SK-N-SH treated with all-trans-retinoic acid at 6 μM for 48 hours (cell line): ENCODE measurements around the gene TOPBP1.
"Not testable (repeated sequence)": the region's sequence is repeated elsewhere in the genome, so short reads cannot be mapped to it uniquely, and the experiment has no call there.

Experiments
- BACH2 ChIP-seq: fragments of 250-450 bp; sonication (Bioruptor Pico); IDR thresholded peaks from 2 replicates; pipeline ENCODE4 v1.9.0; 2021; ENCODE audit warnings: mild to moderate bottlenecking, borderline replicate concordance
- CSRNP3 ChIP-seq: fragments of 250-450 bp; sonication (Bioruptor Pico); IDR thresholded peaks from 2 replicates; pipeline ENCODE4 v1.5.1; 2021; ENCODE audit warnings: mild to moderate bottlenecking, moderate library complexity
- ESRRG ChIP-seq: fragments of 250-450 bp; sonication (Bioruptor Pico); IDR thresholded peaks from 2 replicates; pipeline ENCODE4 v1.6.1; 2021; ENCODE audit warnings: mild to moderate bottlenecking
- GLIS3 ChIP-seq: fragments of 250-450 bp; sonication (Bioruptor Pico); IDR thresholded peaks from 2 replicates; pipeline ENCODE4 v1.5.0; 2020; ENCODE audit warnings: mild to moderate bottlenecking, moderate library complexity
- ZC3H10 ChIP-seq: fragments of 250-450 bp; sonication (Bioruptor Pico); IDR thresholded peaks from 2 replicates; pipeline ENCODE4 v1.5.1; 2021; ENCODE audit warnings: mild to moderate bottlenecking, moderate library complexity
- ZFP3 ChIP-seq: fragments of 250-450 bp; sonication (Bioruptor Pico); IDR thresholded peaks from 2 replicates; pipeline ENCODE4 v1.5.0; 2020; ENCODE audit warnings: mild to moderate bottlenecking, moderate library complexity
- ZNF8 ChIP-seq: fragments of 450-650 bp; formaldehyde crosslinking; IDR thresholded peaks from 2 replicates; pipeline ENCODE4 v1.5.0; 2020; ENCODE audit warnings: mild to moderate bottlenecking, moderate library complexity

GRCh38 chr3:133551589-133551988, 110.2 kb downstream of the TOPBP1 start:
- not testable (repeated sequence) for TF ChIP-seq BACH2; ZFP3; GLIS3; ZC3H10 (CRISPR knock-in tag); ZNF8 (CRISPR knock-in tag); ESRRG (CRISPR knock-in tag); CSRNP3 (CRISPR knock-in tag)
